Stimulated activated CD4-positive, alpha-beta T cell treated with anti-CD3 and anti-CD28 coated beads, Interleukin-4, amount 100 ng/mL, for 24 hours (primary cell): ENCODE measurements around the gene RALY.

Source experiments
- DNase-seq: peaks from one replicate; pipeline ENCODE4 v3.0.0-alpha.2; 2020

The RALY gene

DNA sequence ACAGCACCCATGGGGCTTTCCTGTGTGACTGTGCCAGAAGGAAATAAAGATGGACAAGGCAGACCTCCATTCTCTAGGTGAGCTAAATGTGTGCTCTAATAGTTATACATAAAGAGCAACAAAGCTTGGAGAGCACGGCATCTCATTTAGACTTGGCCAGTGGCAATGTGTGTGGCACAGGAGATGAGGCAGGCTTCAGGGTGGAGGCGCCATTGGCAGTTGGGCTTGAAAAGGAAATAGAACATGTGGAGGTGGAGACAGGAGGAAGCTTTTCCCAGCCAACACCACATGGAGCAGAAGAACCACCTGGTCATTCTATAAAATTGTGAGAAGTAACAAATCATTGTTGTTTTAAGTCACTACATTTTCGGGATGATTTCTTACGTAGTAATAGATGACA, 3.6 kb upstream of the RALY start:
- no peak for DNase-seq

- DNase-seq = no peak
These were observed 2.2 kb upstream of the RALY start for GRCh38 chr20:33991502-33991901.

- no peak for DNase-seq
These were observed 1.4 kb upstream of the RALY start for GRCh38 chr20:33992145-33992922.

- peak; percentile 99 for DNase-seq
These were observed 662 bp upstream of the RALY start for GRCh38 chr20:33992923-33993575.

DNA sequence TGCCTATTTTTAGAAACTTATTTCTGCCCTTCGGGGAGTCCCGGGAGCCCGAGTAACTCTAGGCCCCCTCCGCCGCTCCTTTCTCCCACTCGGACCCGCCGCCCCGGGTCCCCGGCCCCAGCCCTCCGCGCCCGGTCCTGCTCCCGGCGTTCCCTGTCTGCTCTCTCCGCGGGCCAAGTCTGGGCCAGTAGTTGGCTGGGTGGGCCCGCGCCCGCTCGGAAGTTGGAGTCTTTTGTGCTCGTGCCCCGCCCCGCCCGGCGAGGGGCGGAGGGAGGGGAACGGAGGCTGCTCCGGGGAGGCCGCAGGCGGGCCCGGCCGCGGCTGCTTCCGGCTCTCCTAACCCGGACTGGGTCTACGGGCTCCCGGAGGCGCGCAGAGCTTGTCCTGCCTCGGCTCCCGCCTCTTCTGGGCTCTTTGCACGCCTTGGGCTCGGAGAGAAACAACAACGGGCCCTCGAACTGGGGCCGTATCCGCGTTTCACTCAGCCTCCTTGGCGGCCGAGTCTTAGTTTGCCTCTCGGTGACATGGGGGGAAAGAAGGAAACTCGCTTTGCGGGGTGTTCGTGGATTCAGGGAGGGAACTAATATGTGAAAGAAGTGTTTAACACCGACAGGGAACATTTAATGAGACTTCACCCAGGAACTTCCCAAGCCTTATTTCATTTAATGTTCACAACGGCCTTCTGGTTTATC, 657 bp downstream of the RALY start:
- DNase-seq = peak; percentile 77

GRCh38 chr20:33995053-33995831, 1.5 kb downstream of the RALY start:
- DNase-seq = no peak

- DNase-seq = no peak
These were observed 5.4 kb downstream of the RALY start for GRCh38 chr20:33999025-33999649.

GRCh38 chr20:34001378-34001777, 7.7 kb downstream of the RALY start:
- no peak for DNase-seq

DNA sequence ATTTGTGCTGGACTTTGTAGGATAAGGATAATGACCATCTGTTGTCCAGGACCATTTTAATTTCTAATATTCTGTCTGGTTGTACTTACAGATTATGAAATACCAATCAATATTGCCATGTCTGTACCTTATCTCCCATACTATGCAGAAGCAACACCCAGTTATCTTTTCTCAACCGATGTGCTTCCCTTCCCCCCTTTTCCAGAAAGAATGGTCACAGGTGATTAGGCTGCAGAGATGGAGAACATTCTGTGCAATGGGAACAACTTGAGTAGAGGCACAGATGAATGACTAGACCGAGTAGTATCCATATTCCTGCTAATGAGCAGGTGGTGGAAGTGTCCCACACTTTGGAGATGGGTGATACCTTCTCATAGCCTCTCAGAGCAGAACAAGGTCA, 10.5 kb downstream of the RALY start:
- no peak for DNase-seq

DNA sequence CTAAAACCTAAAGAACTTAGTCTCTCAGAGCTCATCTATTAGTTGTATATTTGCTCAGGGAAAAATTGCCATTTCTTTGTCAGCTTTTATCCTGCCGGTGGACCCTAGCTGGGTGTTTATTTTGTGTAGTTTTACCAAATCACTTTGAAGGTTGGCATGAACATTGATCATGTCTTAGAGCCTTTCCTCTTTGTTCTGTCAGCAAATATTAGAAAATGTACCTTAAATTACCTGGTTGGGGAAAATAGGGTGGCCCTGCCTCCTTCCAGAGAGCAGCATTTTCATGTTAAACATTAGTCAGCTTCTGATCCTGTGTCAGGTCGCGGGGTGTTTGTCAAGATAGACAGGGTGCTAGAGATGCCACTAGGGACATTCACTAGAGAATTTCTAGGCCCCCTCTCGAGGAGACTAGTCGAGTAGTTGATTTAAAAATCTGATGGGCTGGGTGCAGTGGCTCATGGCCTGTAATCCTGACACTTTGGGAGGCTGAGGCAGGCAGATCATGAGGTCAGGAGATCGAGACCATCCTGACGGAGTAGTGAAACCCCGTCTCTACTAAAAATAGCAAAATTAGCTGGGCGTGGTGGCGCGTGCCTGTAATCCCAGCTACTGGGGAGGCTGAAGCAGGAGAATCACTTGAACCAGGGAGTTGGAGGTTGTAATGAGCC, 11.2 kb downstream of the RALY start:
- no peak for DNase-seq

GRCh38 chr20:34006619-34007018, 12.9 kb downstream of the RALY start:
- no peak for DNase-seq

DNA sequence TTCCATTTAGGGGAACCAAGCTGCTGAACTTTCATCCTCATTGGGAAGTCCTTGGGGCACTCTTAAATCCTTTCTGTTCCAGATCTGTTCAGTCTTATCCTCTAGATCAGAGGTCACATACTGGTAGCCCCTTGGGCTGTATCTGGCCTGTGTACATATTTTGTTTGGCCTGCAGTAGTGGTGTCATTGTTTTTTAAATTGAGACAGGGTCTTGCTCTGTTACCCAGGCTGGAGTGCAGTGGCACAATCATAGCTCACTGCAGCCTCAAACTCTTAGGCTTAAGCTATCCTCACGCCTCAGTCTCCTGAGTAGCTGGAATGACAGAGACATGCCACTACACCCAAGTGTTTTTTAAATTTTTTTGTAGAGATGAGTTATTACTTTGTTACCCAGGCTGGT, 14.8 kb downstream of the RALY start:
- no peak for DNase-seq

GRCh38 chr20:34010405-34010931, 16.8 kb downstream of the RALY start:
- DNase-seq = no peak

GRCh38 chr20:34011275-34011674, 17.6 kb downstream of the RALY start:
- DNase-seq = no peak

DNA sequence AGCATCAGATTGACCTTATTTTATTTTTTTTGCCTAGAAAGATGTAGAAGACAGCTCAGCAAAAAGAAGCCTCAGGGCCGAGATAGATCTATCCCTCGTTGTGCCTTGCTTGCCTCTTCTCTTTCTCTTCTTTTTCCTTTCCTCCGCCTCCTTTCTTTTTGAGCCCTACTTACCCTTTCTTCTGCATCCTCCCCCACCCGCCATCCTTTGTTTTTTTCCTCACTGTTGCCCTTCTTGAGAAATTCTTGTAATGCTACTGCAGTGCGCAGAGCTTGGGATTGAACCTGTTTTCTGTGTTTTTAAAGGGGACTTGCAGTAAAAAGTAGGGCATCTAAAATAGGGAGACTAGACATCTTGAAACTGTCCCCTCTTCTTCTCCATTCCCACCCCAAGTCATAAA, 18.6 kb downstream of the RALY start:
- DNase-seq = no peak

DNA sequence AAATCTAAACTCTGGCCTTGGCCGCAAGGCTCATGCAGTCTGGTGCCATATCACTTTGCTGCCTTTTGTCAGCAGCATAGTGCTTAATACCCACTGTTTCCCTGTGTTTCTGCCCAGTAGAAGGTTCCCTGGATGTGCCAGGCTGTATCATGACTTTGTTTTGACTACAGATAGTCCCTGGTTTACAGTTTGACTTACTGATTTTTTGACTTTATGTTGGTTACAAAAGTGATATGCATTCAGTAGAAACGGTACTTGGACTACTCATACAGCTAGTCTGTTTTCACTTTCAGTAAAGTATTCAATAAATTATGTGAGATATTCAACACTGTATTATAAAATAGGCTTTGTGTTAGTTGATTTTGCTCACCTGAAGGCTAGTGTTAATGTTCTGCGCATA, 19.0 kb downstream of the RALY start:
- DNase-seq = no peak

DNA sequence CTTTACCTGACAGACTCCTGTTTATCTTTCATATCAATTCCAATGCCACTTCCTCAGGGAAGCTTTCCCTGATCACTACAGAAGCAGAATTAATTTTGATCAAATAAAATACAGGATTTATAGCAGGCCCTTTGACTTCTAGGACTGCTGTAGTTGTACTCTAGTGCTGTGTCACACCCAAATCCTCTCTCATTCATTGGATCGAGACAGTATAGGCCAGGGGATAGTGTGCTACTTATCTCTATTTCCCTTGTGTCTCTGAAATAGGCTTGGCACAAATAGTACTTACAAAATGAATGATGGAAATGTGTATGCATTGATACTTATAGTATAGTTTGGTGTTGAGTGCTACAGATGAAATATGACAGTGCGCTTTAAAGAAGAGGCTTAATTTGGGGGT, 19.8 kb downstream of the RALY start:
- DNase-seq = no peak

- no peak for DNase-seq
These were observed 21.2 kb downstream of the RALY start for GRCh38 chr20:34014878-34015277.

GRCh38 chr20:34015401-34016335, 22.0 kb downstream of the RALY start:
- DNase-seq = no peak

- no peak for DNase-seq
These were observed 23.0 kb downstream of the RALY start for GRCh38 chr20:34016736-34017135.

DNA sequence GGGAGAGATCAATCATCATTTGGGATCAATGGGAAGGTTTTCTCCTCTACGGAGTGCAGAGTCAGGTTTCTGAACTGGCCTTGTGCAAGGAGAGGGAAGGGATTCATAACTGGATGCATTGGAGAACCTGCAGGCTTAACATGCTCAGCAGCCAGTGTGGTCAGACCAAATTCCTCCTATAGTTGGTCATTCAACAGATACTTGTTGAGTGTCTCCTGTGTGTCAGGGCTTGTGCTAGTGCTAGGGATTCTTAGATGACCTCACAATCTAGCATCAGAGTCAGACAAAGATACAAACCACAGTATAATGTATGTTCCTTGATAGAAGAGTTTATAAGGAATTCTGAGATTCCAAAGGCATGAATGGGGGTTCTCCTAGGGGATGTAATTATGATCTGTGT, 23.9 kb downstream of the RALY start:
- no peak for DNase-seq
